EL (cell line): ENCODE measurements around the gene PIAS2.
"Not testable (repeated sequence)": the region's sequence is repeated elsewhere in the genome, so short reads cannot be mapped to it uniquely, and the experiment has no call there.

Source experiments
- DNase-seq: peaks from one replicate; pipeline ENCODE4 v3.0.0-alpha.2; 2016

The PIAS2 gene, protein sequence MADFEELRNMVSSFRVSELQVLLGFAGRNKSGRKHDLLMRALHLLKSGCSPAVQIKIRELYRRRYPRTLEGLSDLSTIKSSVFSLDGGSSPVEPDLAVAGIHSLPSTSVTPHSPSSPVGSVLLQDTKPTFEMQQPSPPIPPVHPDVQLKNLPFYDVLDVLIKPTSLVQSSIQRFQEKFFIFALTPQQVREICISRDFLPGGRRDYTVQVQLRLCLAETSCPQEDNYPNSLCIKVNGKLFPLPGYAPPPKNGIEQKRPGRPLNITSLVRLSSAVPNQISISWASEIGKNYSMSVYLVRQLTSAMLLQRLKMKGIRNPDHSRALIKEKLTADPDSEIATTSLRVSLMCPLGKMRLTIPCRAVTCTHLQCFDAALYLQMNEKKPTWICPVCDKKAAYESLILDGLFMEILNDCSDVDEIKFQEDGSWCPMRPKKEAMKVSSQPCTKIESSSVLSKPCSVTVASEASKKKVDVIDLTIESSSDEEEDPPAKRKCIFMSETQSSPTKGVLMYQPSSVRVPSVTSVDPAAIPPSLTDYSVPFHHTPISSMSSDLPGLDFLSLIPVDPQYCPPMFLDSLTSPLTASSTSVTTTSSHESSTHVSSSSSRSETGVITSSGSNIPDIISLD

DNA sequence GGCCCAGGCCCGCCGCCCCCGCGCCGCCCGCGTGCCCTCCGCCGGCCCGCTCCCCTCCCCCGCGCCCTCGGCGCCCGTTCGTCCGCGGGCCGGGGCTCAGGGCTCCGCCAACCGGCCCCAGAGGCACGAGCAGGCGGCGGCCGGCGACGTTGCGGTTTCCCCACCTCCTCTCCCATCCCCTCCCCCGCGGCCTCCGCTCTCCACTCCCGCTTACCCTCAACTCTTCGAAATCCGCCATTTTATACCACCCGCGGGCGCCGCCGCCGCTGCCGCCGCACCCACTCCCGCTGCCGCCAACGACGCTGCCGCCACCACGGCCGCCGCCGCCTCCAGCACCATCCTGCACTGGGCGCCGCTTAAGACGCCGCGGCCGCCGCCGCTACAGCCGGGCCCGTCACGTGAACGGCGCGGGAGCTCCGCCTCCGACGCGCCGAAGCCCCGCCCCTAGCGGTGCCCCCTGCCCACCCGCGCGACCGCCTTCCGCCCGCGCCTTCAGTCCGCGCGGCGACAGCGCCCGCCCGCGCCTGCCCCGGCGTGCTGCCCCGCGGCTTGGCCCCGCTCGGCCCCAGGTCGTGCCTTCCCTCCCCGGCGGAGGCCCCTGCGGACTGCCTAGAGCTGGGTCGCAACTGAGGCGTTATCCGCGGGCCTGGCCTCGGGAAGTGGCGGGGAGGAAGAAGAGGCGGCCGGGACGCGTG is at the start of gene PIAS2, which contains the start of gene KATNAL2:
TSS of gene PIAS2 (minus strand) at position 400 of the 695 bp plus-strand sequence. CDS start at position 238, 162 bp downstream.
TSS of gene KATNAL2 (plus strand) at position 495 of the 695 bp plus-strand sequence. CDS start 29,271 bp downstream, outside the sequence.
- peak; percentile 80 for DNase-seq

GRCh38 chr18:46966266-46966665 is 49.0 kb upstream of the PIAS2 start:
- DNase-seq: not testable (repeated sequence)

DNA sequence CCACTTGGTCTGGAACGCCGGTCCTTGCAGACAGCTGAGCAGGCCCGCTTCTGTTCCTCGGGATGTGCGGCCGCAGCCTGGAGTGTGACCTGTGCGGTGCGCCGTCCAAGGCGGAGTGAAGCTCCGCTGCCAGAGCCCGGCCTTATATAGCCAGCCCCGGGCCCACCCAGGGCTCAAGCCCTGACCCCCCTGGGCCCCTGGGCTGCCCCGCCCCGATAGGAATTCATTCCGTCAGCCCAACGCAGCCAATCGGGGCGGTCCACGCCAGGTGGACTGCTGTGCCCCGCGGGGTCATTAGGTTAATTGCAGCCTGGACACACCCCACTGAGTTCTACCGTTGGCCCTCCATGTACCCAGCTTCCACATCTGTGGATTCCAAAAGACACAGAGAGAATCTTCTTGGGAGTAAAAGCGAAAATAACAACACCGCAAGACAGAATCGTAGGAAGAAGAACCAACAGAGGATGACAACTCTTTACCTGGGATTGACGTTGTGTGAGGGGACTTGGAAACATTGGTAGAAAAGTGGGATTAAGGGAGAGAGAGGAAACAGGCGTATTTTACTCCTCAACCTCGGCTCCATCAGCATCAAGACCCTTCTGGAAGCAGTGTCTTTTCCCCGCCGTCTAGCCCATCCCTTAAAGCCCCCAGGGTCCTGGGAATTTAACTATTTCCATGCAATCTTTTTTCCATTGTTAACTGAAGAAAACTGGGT is 47.4 kb upstream of the PIAS2 start:
- not testable (repeated sequence) for DNase-seq

- not testable (repeated sequence) for DNase-seq
These were observed 46.6 kb upstream of the PIAS2 start for GRCh38 chr18:46963656-46964578.

GRCh38 chr18:46958209-46958608 is 40.9 kb upstream of the PIAS2 start:
- DNase-seq: no peak

- no peak for DNase-seq
These were observed 35.9 kb upstream of the PIAS2 start for GRCh38 chr18:46953195-46953594.

GRCh38 chr18:46950064-46950656 is 32.9 kb upstream of the PIAS2 start:
- peak; percentile 4 for DNase-seq

DNA sequence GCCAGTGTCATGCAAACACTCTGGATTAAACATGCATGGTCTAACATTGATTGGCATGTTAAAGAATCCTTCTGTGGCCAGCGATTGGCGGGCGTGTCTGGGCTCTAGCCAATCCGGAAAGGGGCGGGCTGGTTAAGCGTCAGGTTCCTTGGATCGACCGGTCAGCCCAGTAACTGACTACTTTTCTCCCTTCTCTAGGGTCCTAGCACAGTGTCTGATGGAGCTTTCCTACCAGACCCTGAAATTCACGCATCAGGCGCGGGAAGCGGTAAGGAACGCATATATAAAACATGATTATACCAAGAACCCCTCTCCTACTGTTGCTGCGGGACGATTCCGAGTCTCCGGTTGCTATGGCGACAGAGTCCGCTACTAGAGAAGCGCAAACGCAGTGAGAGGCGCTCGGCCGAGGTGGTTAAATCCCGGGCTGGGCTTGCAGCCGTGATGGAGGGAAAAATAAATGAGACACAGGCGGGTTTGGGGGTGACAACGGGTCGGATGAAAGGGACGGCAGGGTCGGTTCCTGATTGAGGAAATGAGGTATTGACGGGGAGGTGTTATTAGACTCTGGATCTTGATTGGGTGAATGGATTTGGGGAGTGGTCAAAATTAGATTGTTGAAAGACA is 29.5 kb upstream of the PIAS2 start:
- peak; percentile 87 for DNase-seq

- DNase-seq: no peak
These were observed 25.3 kb upstream of the PIAS2 start for GRCh38 chr18:46942646-46943045.

DNA sequence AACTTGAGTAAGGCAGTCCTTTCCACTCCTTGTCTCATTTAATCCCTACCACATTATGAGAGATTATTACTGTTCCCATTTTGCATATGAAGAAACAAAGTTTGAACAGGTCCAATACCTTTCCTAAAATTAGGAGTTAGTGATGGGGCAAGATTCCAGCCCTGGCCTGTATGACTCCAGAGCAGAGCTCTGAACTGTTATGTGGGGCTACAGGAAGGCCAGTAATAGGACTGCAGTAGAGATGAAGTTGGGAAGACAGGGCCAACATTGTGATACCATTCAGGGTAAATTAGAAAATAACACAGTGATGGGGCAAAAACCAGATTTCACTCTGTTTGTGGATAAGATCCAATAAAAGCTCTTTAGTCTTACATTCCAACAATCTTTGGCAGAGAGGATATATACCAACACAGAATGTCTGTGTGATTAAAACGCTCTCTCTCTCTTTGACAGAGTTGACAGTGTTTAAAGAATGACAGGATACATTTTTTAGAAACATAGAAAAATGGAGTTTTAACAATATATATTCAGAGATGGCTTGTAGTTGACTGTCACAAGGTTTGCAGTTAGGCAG is 22.8 kb upstream of the PIAS2 start:
- peak; percentile 3 for DNase-seq

- peak; percentile 85 for DNase-seq
These were observed 22.1 kb upstream of the PIAS2 start for GRCh38 chr18:46939337-46939963.

DNA sequence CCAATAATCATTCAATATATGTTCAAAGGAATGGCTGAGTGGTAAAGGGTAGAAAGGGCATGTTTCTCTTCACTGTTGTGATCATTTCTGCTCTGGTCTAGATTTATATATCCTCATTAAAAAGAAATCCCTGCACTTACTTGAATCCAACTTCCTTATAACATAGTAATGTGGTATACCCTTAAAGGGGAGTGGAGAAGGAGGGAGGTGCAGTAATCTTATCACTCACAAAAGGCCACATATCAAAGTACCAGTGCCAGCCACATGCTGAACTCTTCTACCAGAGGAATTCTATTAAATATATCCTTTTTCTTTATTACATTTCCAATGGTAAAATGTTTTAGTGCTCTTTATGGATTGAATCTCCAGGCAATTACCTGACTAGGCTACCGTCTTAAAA is 3.3 kb upstream of the PIAS2 start:
- DNase-seq: no peak

GRCh38 chr18:46920067-46920466 is 2.8 kb upstream of the PIAS2 start:
- no peak for DNase-seq

DNA sequence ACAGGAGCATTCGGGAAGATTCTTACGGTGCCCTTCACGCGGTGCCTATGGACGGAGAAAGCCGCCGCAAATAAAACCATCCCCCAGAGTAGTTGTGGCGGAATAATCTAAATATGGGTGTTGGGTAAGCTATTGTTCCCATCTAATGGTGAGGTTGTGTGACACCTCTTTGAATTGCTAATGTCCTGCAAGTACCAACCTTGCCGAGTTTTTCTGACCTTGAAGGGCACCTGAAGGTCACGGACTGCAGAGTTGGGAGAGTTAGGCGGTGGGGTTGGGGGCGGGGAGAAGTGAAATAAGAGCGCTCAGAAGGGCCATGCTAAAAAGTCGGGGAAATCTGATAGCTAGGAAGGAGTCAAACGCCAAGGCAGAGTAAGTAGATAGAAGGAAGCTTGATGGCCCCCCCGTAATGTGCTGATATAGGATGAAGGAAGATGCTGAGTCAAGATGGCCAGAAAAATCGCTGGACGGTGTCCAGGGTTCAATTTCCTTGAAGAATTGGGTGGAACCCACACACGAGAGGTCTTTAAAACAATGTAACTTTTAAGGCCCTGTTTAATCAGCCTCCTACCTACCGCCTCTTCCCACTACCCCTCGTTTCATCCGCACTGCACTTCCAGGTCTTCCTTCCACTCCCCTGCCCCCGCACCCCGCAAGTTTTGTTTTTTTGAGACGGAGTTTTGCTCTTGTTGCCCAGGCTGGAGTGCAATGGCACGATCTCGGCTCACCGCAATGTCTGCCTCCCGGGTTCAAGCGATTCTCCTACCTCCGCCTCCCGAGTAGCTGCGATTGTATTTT is 695 bp upstream of the PIAS2 start:
- peak; percentile 32 for DNase-seq

- DNase-seq: peak; percentile 43
These were observed 678 bp downstream of the PIAS2 start for GRCh38 chr18:46916551-46917107.

- peak; percentile 12 for DNase-seq
These were observed 1.3 kb downstream of the PIAS2 start for GRCh38 chr18:46915800-46916550.

DNA sequence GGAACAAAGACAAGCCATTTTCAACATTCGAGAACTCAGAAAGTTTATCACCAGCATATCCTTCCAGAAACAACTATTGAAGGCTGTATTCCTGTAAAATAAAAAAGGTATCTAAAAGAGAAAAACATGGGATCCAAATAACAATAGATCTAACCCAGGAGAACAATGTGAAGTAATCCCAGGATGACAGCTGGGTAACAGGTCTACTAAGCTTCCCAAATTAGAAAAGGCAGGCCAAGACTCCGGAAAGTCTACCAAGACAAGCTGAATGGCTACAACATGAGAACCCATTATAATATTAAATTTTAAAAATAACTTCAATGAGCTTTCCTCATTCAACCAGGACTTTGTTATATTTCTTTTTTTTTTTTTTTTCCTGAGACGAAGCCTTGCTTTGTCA is 6.5 kb downstream of the PIAS2 start:
- DNase-seq: no peak

DNA sequence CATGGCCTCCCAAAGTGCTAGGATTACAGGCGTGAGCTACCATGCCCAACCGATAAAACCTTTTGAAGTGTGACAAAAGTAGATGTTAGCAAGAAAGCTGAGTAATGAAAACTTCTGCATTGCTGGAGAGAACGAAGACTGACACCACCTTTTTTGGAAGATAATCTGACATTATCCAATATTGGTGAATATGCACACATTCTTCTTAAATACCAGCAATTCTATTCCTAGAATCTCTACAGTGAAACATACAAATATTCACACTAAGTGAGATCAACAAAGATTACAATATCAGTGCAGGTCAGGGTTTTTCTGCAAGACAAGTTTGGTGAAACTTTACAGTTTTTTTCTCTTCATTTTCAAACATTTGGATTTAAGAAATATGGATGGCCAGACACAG is 7.8 kb downstream of the PIAS2 start:
- no peak for DNase-seq
